Activated CD4-positive, alpha-beta T cell treated with anti-CD3 and anti-CD28 coated beads for 36 hours (primary cell): ENCODE data around the gene MSH3. TPM values are rescaled to one million over a fixed set of nuclear protein-coding genes. Genes with fewer than 3 reads are reported as not detected.
"Not testable (repeated sequence)": the region's sequence is repeated elsewhere in the genome, so short reads cannot be mapped to it uniquely, and the experiment has no call there.

Source experiments
- ATAC-seq: fragments of 200-7000 bp; cut with Tn5 transposase; one replicate; pipeline ENCODE4 v1.10.0; 2021; ENCODE audit warnings: mild to moderate bottlenecking, moderate library complexity
- CTCF ChIA-PET: fragments of 350-600 bp; sonication (Branson Sonifier 250); formaldehyde crosslinking; loops from one replicate; lab custom pipeline; 2021; ENCODE audit warnings: antibody characterized with exemption; lab: Charles Lee
- POLR2A ChIA-PET: fragments of 350-600 bp; sonication (Branson Sonifier 250); formaldehyde crosslinking; loops from one replicate; lab custom pipeline; 2021; ENCODE audit warnings: antibody characterized with exemption, inconsistent platforms; lab: Charles Lee
- DNase-seq: peaks from one replicate; pipeline ENCODE4 v3.0.0-alpha.2; 2020
- H3K27ac Mint-ChIP-seq: one replicate; pipeline ENCODE4 v1.8.0; 2021; ENCODE audit warnings: mixed read lengths
- H3K27me3 Mint-ChIP-seq: one replicate; pipeline ENCODE4 v1.8.0; 2021; ENCODE audit warnings: mixed read lengths
- H3K36me3 Mint-ChIP-seq: one replicate; pipeline ENCODE4 v1.8.0; 2021; ENCODE audit warnings: low read depth, mixed read lengths
- H3K4me1 Mint-ChIP-seq: one replicate; pipeline ENCODE4 v1.8.0; 2021; ENCODE audit warnings: mixed read lengths
- H3K4me3 Mint-ChIP-seq: one replicate; pipeline ENCODE4 v1.8.0; 2021; ENCODE audit warnings: mild to moderate bottlenecking, moderate library complexity, mixed read lengths
- H3K9me3 Mint-ChIP-seq: one replicate; pipeline ENCODE4 v1.8.0; 2021; ENCODE audit warnings: low read depth, mixed read lengths
- intact Hi-C, 2 experiments: fragments of 100-400 bp; cut with DNase I in 1 of 2; cut with micrococcal nuclease in 1 of 2; formaldehyde crosslinking; loops; one replicate each; pipeline versions ENCODE4 v1.14.2 to v1.15.1; 2022 to 2024; cut with DNase I, micrococcal nuclease
- total RNA-seq, 2 experiments: library from RNA; stranded (reverse); gene quantifications; one replicate each; pipeline ENCODE4 v1.2.3, GENCODE V29; 2021

MSH3 gene
- total RNA-seq, 2 experiments from 2014 or later, result 25.6 to 27.1 TPM

- H3K36me3 Mint-ChIP-seq, result peaks cover 15% of the 10 kb centered on the region
- intact Hi-C loops, result not testable (repeated sequence)
These were observed 248.2 kb downstream of the MSH3 start for GRCh38 chr5:80902624-80903023.

GRCh38 chr5:80904533-80905187 lies 250.2 kb downstream of the MSH3 start:
- Mint-ChIP-seq H3K4me1 (no peaks in the 10 kb centered on the region), H3K27ac (no peak overlapping the region), H3K4me3 (no peak overlapping the region), H3K36me3 (peaks cover 15% of the 10 kb centered on the region), H3K27me3 (no peaks in the 10 kb centered on the region), H3K9me3 (peaks cover 11% of the 10 kb centered on the region)
- ChIA-PET POLR2A (no interaction called here), CTCF (interaction anchor here (0.6 to 1.0 kb wide), 4 partner anchors 16 to 172 kb away, joined by 3 to 5 read pairs (median 4); no protein-coding TSS in a partner anchor)
- DNase-seq, result no peak
- intact Hi-C loops, result no loop called here
- no peak for ATAC-seq

More at GRCh38 chr5:80902624-80903023, 248.2 kb downstream of the MSH3 start:
- ATAC-seq, H3K27me3 Mint-ChIP-seq, CTCF ChIA-PET, H3K27ac Mint-ChIP-seq, DNase-seq, POLR2A ChIA-PET, H3K4me1 Mint-ChIP-seq, H3K4me3 Mint-ChIP-seq: not testable (repeated sequence)
- H3K9me3 Mint-ChIP-seq, result peaks cover 11% of the 10 kb centered on the region

GRCh38 chr5:80905405-80905804 lies 251.0 kb downstream of the MSH3 start:
- Mint-ChIP-seq H3K27ac (no peak overlapping the region), H3K27me3 (no peaks in the 10 kb centered on the region), H3K4me3 (no peak overlapping the region), H3K9me3 (peaks cover 11% of the 10 kb centered on the region), H3K4me1 (no peaks in the 10 kb centered on the region), H3K36me3 (peaks cover 15% of the 10 kb centered on the region)
- CTCF ChIA-PET, result interaction anchor here (0.8 to 1.0 kb wide), 2 partner anchors 26 to 88 kb away, joined by 3 read pairs; no protein-coding TSS in a partner anchor
- DNase-seq (no peak), ATAC-seq (no peak)
- intact Hi-C loops, result no loop called here
- POLR2A ChIA-PET, result no interaction called here

GRCh38 chr5:80912479-80912878 lies 258.0 kb downstream of the MSH3 start:
- CTCF ChIA-PET, result no interaction called here
- no peak for ATAC-seq

GRCh38 chr5:80915716-80916115 lies 261.3 kb downstream of the MSH3 start:
- H3K27me3 Mint-ChIP-seq, result no peaks in the 10 kb centered on the region
- intact Hi-C loops, result no loop called here
- CTCF ChIA-PET, result interaction anchor here (0.8 kb wide), 1 partner anchor 281 kb away, joined by 3 read pairs; no protein-coding TSS in a partner anchor

More at GRCh38 chr5:80912479-80912878, 258.0 kb downstream of the MSH3 start:
- no peaks in the 10 kb centered on the region for H3K27me3 Mint-ChIP-seq
- no peak overlapping the region for H3K4me3 Mint-ChIP-seq
- no peak for DNase-seq
- peaks cover 3% of the 10 kb centered on the region for H3K36me3 Mint-ChIP-seq
- peaks cover 2% of the 10 kb centered on the region for H3K4me1 Mint-ChIP-seq
- no peak overlapping the region for H3K27ac Mint-ChIP-seq
- POLR2A ChIA-PET, result no interaction called here
- H3K9me3 Mint-ChIP-seq, result peaks cover 4% of the 10 kb centered on the region
- intact Hi-C loops, result no loop called here

GRCh38 chr5:80916676-80917075 lies 262.2 kb downstream of the MSH3 start:
- Mint-ChIP-seq H3K27ac (no peak overlapping the region), H3K36me3 (peaks cover 3% of the 10 kb centered on the region), H3K4me1 (peaks cover 7% of the 10 kb centered on the region), H3K27me3 (no peaks in the 10 kb centered on the region), H3K9me3 (peaks cover 4% of the 10 kb centered on the region), H3K4me3 (no peak overlapping the region)
- POLR2A ChIA-PET, result no interaction called here
- intact Hi-C loops, result no loop called here
- ATAC-seq (no peak), DNase-seq (no peak)
- CTCF ChIA-PET, result no interaction called here

More at GRCh38 chr5:80915716-80916115, 261.3 kb downstream of the MSH3 start:
- Mint-ChIP-seq H3K4me3 (no peak overlapping the region), H3K36me3 (peaks cover 3% of the 10 kb centered on the region), H3K4me1 (peaks cover 7% of the 10 kb centered on the region), H3K9me3 (peaks cover 4% of the 10 kb centered on the region), H3K27ac (no peak overlapping the region)
- POLR2A ChIA-PET, result no interaction called here
- ATAC-seq (no peak), DNase-seq (no peak)

DNA sequence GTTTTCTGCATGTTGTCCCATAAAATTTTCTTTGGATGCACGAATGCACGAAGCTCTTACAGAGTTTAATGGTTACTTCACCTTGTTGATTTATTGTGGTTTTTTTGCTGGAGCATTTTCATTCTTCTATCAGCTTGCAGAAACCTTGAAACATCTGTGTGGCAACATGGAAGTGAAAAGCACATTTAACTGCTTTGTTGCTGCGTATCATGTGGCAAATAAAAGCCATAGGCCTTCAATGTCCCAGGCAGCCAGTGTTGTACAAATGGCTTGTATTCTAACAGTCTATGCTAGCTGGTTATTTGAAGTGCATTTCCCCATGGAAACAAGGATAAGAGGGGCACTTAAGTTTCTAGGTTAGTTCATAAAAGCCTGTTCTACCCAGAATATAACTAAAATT lies 263.2 kb downstream of the MSH3 start:
- ChIA-PET CTCF (interaction anchor here (0.6 to 1.2 kb wide), 5 partner anchors 9 to 278 kb away, joined by 3 read pairs; no protein-coding TSS in a partner anchor), POLR2A (no interaction called here)
- H3K36me3 Mint-ChIP-seq, result no peaks in the 10 kb centered on the region
- DNase-seq (no peak), ATAC-seq (no peak)
- no peak overlapping the region for H3K27ac Mint-ChIP-seq
- no peaks in the 10 kb centered on the region for H3K27me3 Mint-ChIP-seq
- H3K4me3 Mint-ChIP-seq, result no peak overlapping the region
- H3K9me3 Mint-ChIP-seq, result no peaks in the 10 kb centered on the region
- peaks cover 7% of the 10 kb centered on the region for H3K4me1 Mint-ChIP-seq
- intact Hi-C loops, result no loop called here

- H3K9me3 Mint-ChIP-seq, result no peaks in the 10 kb centered on the region
- DNase-seq, result no peak
- intact Hi-C loops, result no loop called here
- no peaks in the 10 kb centered on the region for H3K27me3 Mint-ChIP-seq
- peaks cover 7% of the 10 kb centered on the region for H3K4me1 Mint-ChIP-seq
- H3K36me3 Mint-ChIP-seq, result no peaks in the 10 kb centered on the region
- POLR2A ChIA-PET, result no interaction called here
- no peak for ATAC-seq
- no peak overlapping the region for H3K27ac Mint-ChIP-seq
- CTCF ChIA-PET, result interaction anchor here (0.6 to 2.2 kb wide), 4 partner anchors 14 to 469 kb away, joined by 3 to 7 read pairs (median 4); no protein-coding TSS in a partner anchor
- H3K4me3 Mint-ChIP-seq, result no peak overlapping the region
These were observed 265.3 kb downstream of the MSH3 start for GRCh38 chr5:80919678-80920196.

- intact Hi-C loops, result no loop called here
- Mint-ChIP-seq H3K27ac (no peak overlapping the region), H3K4me3 (no peak overlapping the region), H3K9me3 (no peaks in the 10 kb centered on the region), H3K36me3 (no peaks in the 10 kb centered on the region), H3K27me3 (no peaks in the 10 kb centered on the region), H3K4me1 (peaks cover 7% of the 10 kb centered on the region)
- ATAC-seq (no peak), DNase-seq (no peak)
- ChIA-PET CTCF (interaction anchor here (0.5 to 2.2 kb wide), 5 partner anchors 13 to 470 kb away, joined by 3 to 7 read pairs (median 3); no protein-coding TSS in a partner anchor), POLR2A (no interaction called here)
These were observed 265.9 kb downstream of the MSH3 start for GRCh38 chr5:80920333-80920732.

- peaks cover 8% of the 10 kb centered on the region for H3K4me1 Mint-ChIP-seq
- intact Hi-C loops, result no loop called here
- ChIA-PET CTCF (interaction anchor here (0.5 to 1.4 kb wide), 3 partner anchors 14 to 232 kb away, joined by 3 read pairs; no protein-coding TSS in a partner anchor), POLR2A (no interaction called here)
- DNase-seq (no peak), ATAC-seq (no peak)
- H3K27ac Mint-ChIP-seq, result no peak overlapping the region
- no peaks in the 10 kb centered on the region for H3K9me3 Mint-ChIP-seq
- no peaks in the 10 kb centered on the region for H3K27me3 Mint-ChIP-seq
- no peak overlapping the region for H3K4me3 Mint-ChIP-seq
- H3K36me3 Mint-ChIP-seq, result no peaks in the 10 kb centered on the region
These were observed 266.6 kb downstream of the MSH3 start for GRCh38 chr5:80921026-80921425.

- ChIA-PET CTCF (no interaction called here), POLR2A (interaction anchor here (0.6 kb wide), 1 partner anchor 169 kb away, joined by 4 read pairs; no protein-coding TSS in a partner anchor)
- Mint-ChIP-seq H3K27me3 (no peaks in the 10 kb centered on the region), H3K27ac (no peak overlapping the region), H3K4me3 (no peak overlapping the region), H3K4me1 (peaks cover 2% of the 10 kb centered on the region), H3K36me3 (no peaks in the 10 kb centered on the region), H3K9me3 (no peaks in the 10 kb centered on the region)
- ATAC-seq, result no peak
- intact Hi-C loops, result no loop called here
- no peak for DNase-seq
These were observed 271.5 kb downstream of the MSH3 start for GRCh38 chr5:80925931-80926330.
